CD4-positive, alpha-beta T cell treated with Interleukin-1 beta for 1 hour (primary cell): ENCODE results near the gene KRT2.
"Not testable (repeated sequence)": the region's sequence is repeated elsewhere in the genome, so short reads cannot be mapped to it uniquely, and the experiment has no call there.

Experiments
- DNase-seq, 2 donors: peaks; one replicate each; pipeline ENCODE4 v3.0.0-alpha.2; 2020 to 2022

The KRT2 gene

DNA sequence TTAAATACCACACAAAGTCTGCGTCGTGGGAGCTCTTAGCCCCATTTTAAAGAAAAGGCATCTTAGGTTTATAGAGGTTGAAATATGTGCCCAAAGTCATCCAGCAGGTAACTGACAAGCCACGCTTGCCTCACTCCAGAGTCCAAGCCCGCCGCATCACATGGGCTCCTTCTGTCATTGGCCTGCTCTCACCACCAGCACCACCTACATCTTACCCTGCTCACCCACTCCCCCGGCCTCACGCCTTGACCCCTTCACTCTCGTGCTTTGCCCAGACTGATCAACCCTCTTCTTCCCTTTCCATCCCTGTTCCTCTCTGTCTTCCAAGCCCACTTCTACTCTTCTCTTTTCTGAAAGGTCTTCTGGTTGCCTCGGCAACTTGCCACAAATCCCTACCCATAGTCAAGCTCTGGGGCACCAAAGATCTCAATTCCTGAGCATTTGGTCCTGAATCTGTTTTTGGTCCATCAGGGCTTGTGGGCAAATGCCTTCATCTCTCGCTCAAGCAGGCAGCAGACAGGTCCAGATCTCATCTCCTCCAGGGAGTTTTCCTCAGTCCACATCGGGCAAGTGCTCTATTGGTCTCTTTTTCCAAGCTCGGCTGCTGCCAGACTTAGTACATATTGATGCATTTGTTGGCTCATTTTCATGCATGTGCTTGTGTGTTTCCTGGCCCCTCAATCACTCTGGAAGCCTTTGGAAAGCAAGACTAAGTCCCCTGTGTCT is 31.7 kb upstream of the KRT2 start:
- DNase-seq = no peak

DNA sequence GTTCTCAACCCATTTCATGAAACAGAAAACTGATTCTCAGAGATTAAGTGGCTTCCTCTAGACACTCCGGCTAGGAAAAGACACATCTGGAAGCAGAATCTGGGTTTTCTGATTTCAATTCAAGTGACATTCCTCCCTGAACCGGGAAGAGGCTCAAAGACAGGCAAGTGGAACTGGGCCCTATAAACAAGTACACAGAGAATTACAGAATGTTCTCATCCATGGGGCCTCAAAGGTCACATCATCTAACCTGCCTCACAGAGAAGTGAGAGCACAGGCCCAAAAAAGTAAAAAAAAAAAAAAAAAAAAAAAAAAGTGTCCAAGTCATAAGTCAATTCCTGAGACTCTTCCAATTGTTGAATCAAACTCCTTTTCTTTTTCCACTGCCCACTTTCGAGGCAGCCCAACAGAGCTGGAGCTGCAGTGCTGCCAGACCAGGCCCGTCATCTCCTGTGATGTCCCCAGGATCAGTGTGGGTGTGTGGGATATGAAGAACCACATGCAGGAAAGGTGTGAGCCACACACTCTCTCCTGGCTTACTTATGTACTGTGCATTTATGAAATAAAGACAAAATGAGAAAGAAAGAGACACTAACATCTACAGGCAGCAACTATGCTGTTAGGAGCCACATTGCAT is 31.0 kb upstream of the KRT2 start:
- no peak for DNase-seq

DNA sequence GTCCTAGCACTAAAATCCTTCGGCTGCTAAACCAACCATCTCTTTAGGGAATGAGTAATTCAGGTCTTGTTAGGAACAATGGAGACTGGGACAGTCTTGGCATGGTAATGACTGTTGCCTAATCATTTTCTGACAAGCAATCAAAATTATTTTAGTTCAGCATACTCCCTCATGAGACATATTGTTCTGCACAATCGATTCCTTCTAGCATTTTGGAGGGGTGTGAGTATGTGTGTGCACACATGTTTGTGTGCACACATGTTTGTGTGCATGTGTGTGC is 30.3 kb upstream of the KRT2 start:
- no peak for DNase-seq

DNA sequence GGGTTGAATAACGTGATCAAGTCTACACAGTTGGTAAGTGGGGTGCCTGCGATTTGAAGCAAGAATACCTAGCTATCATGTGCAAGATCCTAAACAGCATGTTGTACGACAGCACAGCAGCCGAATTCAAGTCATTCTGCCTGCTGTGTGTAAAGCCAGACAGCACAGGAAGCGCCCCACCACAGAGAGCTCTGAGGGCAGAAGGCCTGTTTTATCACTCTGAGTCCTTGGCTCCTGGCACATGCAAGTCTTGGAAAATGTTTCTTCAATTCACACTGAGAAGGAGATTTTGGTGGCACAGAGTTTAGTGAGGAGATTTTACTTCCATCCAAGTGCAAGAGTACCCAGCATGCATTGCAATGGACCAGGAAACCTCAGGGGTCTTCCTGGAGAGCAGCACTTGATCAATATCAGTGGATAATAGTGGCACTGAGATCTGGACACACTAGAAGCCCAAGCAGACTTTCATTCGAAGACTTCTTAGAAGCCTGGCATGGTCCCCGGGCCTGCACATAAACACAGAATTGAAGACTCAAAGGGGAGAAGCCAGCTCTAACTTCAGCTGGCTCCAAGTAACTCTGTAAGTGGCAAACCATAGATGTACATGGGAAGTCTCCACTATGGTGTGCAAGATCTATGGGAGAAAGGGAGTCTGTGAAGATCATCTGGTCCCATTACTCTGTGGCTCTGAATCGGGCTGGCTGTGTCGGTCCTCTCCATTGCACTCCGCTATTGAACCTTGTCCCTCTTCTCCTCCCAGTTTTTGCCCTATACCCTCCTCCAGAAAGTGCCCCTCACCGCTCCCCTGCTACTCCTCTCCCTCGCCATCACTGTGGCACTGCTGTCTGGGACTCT is 29.7 kb upstream of the KRT2 start:
- DNase-seq = peak; percentile 20 to 38

DNA sequence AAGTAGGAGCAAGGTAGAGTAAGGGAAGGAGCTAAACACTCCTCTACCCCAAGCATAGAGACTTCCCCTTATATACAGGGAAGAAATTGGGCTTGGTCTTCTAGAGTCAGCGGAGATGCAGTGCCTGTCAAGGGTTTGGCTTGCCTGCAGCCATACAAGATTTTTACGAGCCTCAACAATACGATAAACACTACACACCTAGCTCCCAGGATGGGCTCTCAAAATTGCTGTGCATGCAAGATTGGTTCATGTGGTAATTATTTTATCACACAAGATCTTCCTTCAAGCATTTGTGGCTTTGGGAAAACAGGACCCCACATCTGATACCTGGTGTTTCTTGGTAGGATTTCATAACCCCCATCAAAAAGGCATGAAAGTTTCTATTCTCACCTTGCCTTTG is 28.4 kb upstream of the KRT2 start, which contains the start of gene KRT1:
TSS of gene KRT1 (minus strand) at position 45 of the 400 bp plus-strand sequence. CDS start 59 bp downstream, outside the sequence.
- no peak for DNase-seq

DNA sequence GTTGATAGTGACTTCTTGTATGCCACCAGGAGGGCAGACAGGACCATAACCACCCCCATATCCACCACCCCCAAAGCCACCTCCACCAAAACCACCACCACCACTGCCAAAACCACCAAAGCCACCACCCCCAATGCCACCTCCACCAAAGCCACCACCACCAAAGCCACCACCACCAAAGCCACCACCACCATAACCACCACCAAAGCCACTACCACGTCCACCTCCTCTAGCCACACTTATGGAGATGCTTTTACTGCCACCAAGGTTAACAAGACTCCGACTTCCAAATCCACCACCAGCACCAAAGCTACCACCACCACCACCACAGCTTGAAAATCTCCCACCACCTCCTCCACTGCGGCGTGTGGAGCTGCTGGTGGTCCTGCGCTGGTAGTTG is 27.9 kb upstream of the KRT2 start:
- no peak for DNase-seq

DNA sequence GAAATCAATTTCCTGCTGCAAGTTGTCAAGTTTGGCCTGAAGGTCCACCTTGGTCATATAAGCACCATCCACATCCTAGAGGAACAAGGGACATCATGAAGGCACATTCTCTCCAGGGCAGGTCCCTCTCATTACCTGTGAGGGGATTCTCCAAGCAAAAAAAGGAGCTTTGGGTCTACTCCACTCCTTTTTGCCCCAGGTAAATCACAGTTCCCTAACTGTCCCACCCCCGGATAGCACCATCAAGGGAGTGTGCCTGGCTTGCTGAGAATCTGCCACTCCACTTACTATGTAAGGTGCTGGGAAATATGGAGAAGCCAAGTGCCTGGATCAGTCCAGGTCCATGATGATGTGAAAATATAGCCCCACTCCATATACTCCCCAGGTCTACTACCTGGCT is 25.7 kb upstream of the KRT2 start:
- no peak for DNase-seq

DNA sequence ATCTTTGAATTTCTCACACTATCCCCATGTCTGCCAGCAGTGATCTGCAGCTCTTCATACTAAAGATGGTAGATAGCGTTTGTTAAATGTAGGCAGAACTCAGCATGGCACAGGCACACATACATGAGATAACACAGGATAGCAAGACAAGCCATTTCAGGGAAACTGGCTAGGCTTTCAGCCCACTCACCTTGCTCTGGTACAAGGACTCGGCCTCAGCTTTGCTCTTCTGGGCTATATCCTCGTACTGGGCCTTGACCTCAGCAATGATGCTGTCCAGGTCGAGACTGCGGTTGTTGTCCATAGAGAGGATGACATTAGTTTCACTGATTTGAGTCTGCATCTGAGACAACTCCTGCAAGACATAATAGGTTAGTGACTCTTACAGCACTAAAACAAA is 25.1 kb upstream of the KRT2 start:
- no peak for DNase-seq

DNA sequence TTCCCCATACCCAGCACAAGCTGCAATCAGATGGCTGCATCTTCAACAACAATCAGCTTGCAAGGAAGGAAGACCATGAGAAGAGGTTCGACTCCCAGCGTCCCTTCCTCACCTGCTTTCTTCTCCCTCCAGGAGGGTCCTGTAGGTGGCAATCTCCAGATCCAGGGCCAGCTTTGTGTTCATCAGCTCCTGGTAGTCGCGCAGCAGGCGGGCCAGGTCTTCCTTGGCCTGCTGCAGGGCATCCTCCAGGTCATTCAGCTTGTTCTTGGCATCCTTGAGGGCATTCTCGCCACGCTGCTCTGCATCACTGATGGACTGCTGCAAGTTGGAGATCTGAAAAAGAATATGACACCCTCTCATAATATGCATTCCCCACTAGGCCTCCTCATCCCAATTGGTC is 24.2 kb upstream of the KRT2 start:
- DNase-seq = no peak

DNA sequence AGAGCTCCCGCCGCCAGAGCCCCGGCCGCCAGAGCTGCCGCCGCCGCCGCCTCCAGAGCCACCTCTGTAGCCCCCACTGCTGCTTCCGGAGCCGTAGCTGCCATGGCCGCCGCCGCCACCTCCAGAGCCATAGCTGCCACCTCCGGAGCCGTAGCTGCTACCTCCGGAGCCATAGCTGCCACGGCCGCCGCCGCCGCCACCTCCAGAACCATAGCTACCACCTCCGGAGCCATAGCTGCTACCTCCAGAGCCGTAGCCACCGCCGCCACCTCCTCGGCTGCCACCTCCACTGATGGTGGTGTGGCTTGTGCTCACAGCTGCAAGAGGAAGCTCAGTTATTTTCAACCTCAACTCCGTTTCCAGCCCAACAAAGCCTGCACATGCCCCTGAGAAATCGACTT is 23.3 kb upstream of the KRT2 start:
- peak in 1 of 2 donors; percentile 6 for DNase-seq

DNA sequence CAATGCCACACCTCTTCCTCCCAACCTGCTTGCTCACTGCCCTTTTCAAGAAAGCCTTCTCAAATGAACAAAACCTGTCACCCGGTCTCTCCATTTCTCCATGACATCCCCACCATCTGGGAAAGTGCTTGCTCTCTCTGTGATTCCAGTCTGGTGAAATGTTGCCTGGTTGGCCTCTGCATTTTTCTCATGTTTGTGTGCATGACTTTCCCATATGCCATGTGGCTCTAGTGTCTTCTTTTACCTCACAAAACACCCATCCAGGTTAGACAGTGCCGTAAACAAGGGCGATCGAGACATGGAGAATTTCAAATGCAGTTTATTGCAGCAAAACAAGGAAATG is 22.4 kb upstream of the KRT2 start:
- no peak for DNase-seq

DNA sequence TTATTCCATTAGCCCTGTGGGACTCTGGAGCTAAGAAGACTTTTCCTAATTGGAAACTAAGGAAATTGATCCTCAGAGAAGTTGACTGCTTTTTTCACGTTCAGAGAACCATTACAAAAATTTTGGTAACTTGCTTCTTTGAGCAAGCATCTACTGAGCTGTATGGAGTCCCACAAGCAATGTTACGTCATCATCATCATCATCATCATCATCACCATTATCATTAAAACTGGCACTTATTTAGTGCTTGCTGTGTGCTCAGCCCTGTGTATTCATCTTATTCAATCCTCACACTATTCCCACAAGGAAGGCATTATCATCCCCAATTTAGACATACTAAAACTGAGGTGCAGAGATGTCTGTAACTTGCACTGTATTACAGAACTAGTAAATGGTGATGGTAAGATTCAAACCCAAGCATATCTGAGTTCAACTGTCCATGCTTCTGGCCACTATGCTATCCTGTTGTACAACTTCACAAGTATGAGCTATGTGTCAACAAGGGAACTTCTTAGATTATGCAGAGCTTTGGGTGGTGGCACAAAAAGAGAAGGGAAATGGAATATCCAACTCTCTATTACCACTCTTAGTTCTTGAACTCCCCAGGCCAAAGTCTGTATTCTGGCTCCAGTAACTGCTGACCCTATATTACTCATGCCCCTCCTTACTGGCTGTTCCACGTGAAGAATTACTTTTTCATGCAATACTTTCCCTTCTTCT is 21.9 kb upstream of the KRT2 start:
- DNase-seq = no peak

DNA sequence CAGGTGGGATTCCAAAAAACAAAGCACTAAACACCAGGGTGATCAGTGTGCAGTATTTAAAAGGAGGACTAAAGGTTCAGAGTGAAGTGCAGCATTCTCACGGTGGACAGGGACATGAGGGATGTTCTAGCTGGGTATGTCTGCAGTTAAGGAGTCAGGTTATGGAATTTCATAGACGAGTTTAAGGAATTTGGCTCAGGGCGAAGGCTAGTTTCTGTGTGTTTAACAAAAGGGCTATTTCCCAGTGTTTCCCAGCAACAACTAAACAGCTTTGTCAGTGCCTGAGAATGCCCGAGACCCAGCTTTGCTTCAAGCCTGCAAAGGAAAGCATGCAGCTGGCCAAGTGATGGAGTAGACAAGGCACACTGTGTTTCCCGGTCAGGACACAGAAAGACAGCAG is 21.2 kb upstream of the KRT2 start:
- no peak for DNase-seq

DNA sequence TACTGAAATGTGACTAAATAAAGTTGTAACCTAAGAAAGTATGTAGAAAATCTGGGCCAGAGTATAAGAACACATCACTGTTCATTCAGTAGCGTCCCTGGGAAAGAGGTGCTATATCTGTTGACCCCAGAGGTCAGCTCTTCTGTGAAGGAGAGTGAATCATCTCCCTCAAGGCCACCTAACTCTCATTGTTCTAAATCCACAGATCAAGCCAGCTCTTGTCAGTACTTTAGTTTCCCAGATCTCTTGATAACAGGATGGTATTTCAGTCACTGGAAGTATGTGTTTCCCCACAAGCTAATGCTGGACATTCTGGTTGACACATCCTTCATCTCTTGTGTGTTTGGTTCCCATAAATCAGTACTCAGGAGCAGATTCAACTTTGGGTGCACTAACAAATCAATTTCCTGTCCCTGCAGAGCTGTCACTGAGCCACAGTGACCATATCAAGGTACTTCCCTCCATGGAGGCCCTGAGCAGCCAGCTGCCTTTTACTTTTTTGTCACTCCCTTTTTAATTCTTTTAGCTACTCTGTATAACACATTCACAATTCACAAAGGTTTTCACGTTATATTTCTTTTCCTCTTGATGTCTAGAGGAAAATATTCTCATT is 20.4 kb upstream of the KRT2 start:
- no peak for DNase-seq

DNA sequence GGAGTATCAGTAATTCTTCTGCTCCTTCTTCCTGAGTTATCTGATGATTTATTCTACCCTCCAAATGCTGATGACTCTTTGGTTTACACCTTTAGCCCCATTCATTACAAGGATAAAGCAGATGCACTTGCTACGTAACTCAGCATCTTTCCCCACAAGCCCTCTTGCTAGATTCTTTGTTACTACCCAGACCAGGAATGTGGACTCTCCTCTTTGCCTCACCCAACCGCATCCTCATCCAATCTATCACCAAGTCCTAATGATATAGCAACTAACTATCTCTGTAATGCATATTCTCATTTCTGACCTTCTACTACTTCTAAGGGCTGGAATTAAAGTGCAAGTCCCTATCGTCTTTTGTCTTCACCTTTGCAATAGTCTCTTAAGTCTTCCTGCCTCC is 18.9 kb upstream of the KRT2 start:
- no peak for DNase-seq

DNA sequence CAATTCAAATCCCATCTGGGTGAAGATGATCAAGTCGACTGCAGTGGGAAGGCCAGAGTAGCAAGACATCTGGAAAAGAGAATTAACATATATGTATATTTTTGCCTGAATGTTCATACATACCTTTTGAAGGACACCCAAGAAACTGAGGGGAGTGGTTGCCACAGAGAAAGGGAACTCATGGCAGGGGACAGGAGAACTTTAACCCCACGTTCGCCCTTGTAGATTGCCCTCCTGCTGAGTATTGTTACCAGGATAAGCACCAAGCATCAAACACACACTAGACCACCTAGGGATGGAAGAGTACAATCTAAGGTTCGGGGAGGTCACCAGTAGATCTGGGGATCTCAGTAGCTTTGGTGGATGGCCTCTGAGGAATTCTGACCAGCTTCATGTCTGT is 18.5 kb upstream of the KRT2 start:
- DNase-seq = no peak

DNA sequence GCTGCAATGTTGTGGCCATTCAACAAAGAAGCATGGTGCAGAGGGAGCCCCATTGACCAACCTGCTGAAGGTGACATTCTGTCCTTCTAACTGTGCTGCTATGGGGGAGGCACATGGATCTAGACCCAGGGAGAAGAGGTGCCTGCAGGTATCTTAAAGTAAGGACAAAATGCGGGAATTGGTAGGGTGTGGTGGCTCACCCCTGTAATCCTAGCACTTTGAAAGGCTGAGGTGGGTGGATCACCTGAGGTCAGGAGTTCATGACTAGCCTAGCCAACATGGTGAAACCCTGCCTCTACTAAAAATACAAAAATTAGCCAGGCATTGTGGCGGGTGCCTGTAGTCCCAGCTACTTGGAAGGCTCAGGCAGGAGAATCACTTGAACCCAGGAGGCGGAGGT is 17.9 kb upstream of the KRT2 start:
- not testable (repeated sequence) for DNase-seq

DNA sequence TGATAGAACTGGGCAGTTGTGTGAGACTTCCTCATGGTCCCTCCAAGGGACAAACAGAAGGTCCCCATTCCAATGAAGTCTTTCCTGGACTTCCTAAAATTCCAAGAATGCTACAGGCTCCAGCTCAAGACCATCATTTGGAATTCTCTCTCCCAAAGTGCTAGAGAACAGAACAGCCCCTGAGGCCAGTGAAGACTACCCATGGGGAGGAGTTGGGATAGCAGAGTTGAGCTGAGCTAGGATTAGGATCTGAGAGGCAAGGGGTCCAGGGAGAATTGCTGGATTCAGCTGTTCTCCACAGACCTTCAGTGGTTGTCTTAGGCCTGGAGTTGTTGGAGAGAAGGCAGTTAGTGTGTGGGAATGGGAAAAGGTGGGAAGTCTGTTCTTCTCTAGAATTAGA is 17.4 kb upstream of the KRT2 start:
- no peak for DNase-seq

DNA sequence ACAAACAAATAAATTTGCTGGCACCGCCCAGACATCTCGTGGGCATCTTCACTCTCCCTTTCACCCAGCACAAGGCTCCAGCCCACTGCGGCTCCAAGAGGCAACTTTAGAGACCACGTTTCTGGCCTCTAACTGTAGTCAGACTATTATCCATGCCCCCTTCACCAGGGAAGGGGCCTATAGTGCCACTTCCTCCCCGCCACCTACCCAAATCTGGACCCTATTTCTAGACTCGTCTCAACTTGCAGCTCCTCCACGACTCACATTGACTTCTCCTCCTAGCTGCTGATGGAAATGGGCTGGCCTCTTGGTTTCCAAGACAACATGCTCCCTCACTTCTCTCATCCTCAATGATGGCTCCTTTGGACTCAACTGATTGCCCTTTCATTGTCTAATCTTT is 15.9 kb upstream of the KRT2 start:
- DNase-seq = no peak

DNA sequence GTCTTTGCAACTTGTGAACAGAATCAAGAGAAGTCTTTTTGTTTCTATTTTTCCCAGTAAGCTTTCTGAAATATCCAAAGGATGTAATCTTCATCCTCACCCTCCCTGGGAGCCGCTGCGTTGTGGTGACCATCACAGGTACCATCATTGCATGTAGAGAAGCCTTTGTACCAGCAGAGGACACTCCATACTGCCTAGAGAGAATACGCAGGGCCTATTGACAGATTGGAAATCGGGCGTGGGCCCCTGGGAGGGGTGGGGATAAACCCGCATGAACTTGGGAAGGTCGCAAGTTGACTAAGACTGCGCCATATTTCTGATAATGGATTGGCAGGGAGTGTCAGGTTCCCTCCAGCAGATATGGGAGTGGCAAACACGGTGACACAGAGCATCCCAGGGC is 15.5 kb upstream of the KRT2 start:
- DNase-seq = no peak

DNA sequence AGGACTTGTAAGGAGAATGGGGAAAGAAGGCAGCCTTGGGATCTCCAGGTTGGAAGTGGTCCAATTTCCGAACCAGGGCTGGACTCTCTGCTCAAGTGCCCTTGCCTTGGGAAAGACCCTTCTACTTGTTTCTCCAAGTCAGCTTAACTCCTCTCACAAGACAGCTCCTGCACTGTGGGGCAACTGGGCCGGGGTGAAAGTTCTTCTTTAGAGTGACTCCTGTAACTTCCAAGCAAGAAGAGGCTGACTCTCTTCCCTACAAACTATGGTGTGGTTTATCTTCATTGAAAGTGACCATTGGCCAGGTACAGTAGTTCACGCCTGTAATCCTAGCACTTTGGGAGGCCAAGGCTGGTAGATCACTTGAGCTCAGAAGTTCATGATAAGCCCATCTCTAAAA is 14.5 kb upstream of the KRT2 start:
- no peak for DNase-seq

DNA sequence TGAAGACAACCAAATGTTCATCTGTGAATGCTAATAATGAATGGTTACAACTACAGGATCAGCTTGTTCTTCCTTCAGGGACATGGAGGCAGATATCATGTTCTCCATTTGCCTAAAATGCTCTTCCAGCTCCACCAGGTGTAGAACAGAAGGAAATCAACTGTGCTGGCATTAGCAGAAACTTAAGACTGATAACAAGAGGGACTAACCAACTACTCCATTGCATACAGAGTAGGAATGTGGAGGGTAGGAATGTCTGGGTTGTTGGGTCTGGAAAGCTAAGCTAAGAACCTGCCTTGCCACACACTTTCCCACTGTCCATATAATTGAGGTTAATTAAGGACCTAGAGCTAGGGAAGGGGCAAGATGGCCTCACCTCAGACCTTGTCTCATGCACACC is 11.4 kb upstream of the KRT2 start:
- DNase-seq = no peak

DNA sequence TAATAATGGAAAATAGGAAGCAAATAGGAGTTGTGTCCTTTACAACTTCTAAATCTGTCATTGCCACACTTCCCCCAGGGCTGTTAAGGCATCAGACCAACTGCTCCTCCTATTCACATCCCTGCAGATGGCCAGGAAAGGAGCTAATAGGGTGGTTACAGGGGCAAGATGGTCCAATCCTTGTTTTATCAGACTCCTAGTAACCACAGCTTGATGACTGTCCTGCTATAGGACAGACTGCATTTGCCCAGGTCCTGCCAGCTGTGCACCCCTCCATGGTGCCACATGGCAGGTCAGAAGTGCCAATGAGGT is 10.9 kb upstream of the KRT2 start:
- no peak for DNase-seq
